HG03354 (cell line): Measurements from ENCODE around the gene BTRC.
A peak's percentile ranks its signal among the peaks of the same experiment; 100 is the strongest.

Experiments
- ATAC-seq: cut with Tn5 transposase; IDR thresholded peaks from one replicate; pipeline ENCODE4 v1.9.1; 2021; ENCODE audit warnings: mild to moderate bottlenecking; ENCODE audit not compliant: unreplicated experiment, poor library complexity, severe bottlenecking

The BTRC gene

GRCh38 chr10:101560298-101561067 is 206.5 kb downstream of the BTRC start:
- ATAC-seq: no peak

DNA sequence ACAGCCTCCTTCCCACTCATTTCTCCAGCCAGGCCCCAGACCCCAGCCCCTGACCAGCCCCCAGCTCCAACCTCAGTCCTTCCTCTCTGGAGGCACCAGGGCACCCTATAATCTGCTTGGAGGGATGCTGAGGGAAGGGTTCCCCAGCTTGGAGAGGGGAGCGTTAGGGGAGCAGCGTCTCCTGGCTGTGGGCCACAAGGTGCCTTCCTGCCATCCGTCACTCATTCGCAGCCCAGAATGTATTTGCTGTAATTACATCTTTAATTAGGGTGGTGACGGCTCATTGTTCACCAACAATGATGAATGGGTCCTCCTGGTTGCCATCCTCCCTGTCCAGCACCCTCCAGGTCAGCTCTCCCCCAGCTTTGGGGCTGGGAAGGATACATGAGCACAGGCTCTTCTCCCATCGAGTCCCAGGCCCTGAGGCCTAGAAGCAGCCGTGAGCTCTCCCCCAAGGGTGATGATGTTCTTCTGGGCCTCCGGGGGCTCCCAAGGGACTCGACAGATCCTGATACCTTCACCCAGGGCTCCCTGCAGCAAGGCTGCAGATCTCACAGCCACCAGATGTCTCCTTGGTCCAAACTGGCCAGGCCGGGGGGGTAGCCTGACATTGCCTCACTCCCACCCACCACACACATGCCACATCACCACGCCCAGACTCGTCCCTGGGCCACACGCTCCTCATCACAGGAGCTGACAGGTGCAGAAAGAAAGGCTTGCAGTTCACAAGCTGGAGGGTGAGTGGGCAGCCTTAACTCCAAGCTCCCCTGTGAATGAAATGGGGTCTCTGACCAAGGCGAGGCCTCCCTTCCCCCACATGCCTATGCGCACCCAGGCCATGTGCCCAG is 207.3 kb downstream of the BTRC start:
- no peak for ATAC-seq

GRCh38 chr10:101562231-101562630 is 208.3 kb downstream of the BTRC start:
- ATAC-seq: no peak

DNA sequence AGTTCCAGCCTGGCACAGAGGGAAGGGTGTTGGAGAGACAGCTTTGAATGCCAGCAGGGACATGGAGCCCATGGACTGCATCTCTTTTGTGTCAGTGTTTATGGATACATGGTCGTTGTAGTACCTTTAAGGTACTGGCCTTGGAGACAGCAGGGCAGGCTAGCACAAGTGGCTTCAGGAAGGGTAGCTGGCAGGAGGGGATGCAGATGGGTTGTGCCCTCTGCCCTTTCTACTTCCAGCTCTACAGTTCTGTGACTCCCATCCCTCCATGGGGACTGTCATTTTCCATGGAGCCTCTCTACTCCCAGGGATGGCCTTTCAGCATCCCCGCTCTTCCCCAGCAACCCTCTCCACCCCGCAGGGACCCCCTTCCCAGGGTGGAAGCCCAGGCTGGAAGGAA is 209.0 kb downstream of the BTRC start:
- no peak for ATAC-seq

- no peak for ATAC-seq
These were observed 209.6 kb downstream of the BTRC start for GRCh38 chr10:101563497-101564040.

GRCh38 chr10:101564490-101564991 is 210.6 kb downstream of the BTRC start:
- ATAC-seq: no peak

- no peak for ATAC-seq
These were observed 211.5 kb downstream of the BTRC start for GRCh38 chr10:101565370-101565900.

- no peak for ATAC-seq
These were observed 212.0 kb downstream of the BTRC start for GRCh38 chr10:101565936-101566332.

DNA sequence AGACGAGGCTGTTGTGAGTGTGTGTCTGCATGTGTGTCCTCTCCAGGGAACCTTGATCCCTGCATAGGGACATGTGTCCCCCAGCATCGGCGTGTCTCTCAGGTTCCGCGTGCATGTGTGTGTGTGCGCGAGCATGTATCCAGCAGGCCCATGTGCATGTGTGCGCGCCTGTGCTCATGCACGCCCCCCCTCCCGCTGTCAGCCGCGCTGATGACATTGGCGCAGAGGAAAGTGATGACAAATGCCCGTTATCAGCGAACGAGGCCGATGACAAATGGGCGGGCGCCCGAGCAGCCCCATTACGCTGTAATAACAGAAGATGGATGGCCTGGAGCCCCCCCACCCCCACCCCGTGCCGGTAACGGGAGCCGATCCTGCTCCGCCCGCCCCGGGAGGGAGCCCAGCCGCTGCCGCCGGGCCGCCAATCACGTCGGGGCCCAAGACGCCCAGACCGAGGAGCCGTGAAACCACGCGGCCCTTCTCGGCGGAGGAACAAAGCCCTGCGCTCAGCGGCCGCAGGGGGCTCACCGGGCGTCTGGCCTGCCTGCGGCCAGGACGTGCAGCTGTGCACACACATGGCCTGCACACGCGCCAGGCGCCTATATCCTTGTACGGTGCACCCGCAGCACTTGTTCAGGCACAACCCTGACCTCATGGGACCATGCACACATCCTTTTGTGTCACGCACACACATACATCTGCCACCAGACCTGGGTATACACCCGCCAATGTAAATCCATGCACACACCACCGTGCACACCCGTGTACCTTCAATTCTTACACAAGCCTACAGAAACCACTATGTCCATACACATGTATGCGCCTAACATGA is 212.6 kb downstream of the BTRC start:
- peak; percentile 40 for ATAC-seq

- ATAC-seq: no peak
These were observed 213.4 kb downstream of the BTRC start for GRCh38 chr10:101567165-101568006.

GRCh38 chr10:101568054-101568745 is 214.2 kb downstream of the BTRC start:
- ATAC-seq: no peak

GRCh38 chr10:101569323-101569621 is 215.3 kb downstream of the BTRC start:
- no peak for ATAC-seq

- ATAC-seq: peak; percentile 71
These were observed 215.9 kb downstream of the BTRC start for GRCh38 chr10:101569622-101570427.

DNA sequence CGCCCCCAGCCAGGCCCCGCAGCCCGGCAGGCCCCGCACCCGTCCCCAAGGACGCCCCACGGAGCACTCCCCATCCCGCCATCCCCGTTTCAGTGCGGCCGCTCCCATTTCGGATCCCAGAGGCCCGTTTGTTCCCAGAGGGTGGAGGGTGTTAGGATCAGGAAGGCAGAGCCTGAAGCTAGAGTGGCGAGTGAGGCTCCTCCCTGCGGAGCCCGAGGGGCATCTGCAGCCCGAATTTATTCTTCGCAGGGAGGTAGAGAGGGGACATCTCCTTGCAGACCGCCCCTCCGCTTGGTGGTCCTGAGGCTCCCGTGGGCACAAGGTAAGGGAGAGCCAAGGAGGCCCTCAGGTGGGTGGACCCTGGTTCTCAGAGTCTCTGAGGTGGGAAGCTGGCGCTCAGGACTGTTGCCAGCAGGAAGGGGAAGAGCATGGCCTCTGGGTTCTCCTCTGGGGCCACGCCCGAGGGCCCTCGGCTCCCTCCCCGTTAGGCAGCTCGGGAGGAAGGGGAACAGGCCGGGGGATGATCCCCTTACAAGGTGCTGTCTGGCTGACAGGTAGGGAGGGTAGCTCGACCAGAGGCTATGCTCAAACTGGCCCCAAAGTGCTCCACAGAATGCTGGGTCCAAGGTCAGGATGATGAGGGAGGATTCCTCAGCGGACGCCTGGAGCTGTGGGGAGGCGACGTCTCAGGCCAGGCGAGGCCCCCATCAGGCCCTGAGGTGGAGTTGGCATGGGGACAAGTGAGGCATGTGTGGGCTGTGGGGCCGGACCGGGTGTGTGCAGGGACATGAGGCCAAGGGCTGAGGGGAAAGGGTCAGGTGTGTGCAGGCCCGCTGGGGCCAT is 216.7 kb downstream of the BTRC start:
- ATAC-seq: peak; percentile 9

DNA sequence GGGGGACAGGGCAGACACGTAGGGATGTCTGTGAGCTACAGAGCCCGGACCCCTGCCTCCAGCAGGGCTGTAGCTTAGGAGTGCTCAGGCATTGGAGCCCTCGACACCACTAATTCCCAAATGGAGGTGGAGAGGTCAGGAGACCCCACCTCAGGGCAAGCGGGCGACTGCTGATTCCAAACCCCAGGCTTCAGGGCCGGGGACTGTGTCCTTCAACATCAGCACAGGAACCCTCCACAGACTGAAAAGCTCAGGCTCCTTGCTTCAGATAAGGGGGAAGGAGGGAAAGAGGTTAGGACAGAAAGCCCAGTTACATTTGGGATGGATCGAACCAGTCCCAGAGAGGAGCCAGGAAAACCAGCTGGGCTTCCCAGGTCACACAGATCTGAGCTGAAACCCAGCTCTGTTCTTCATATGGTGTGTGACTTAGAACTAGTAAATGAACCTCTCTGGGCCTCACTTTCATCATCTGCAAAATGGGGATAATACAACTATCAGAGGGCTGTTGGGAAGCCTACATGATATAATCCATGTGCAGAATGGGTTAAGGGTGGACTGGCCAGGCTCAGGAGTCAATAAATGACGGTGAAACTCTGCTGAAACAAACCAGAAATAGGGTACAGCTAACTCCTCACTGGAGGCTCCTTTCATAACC is 217.4 kb downstream of the BTRC start:
- no peak for ATAC-seq

- no peak for ATAC-seq
These were observed 218.2 kb downstream of the BTRC start for GRCh38 chr10:101572126-101572525.
